IMR-90 (cell line): ENCODE measurements around the gene SCFD2.

Experiments used
- BHLHE40 ChIP-seq: fragments of 150-350 bp; IDR thresholded peaks from 2 replicates; pipeline ENCODE4 v1.6.1; 2016; ENCODE audit warnings: mild to moderate bottlenecking, low read depth, low read length
- CEBPB ChIP-seq: IDR thresholded peaks from 2 replicates; pipeline ENCODE4 v1.6.1; 2012; ENCODE audit warnings: low read depth, low read length, improper control_type of control experiment
- CTCF ChIP-seq: conservative IDR thresholded peaks from 2 replicates; pipeline ENCODE4 v1.5.1; 2012; ENCODE audit warnings: mild to moderate bottlenecking, low read depth, low read length, improper control_type of control experiment
- ELK1 ChIP-seq: fragments of 150-350 bp; IDR thresholded peaks from 2 replicates; pipeline ENCODE4 v1.6.1; 2016; ENCODE audit warnings: low read depth, mild to moderate bottlenecking, low read length, moderate library complexity, borderline replicate concordance
- MAFK ChIP-seq: IDR thresholded peaks from 2 replicates; pipeline ENCODE4 v1.6.1; 2012; ENCODE audit warnings: low read depth, low read length, improper control_type of control experiment
- MAZ ChIP-seq: IDR thresholded peaks from 2 replicates; pipeline ENCODE4 v1.6.1; 2012; ENCODE audit warnings: low read depth, mild to moderate bottlenecking, low read length, improper control_type of control experiment, moderate library complexity, borderline replicate concordance
- MXI1 ChIP-seq: IDR thresholded peaks from 2 replicates; pipeline ENCODE4 v1.6.1; 2012; ENCODE audit warnings: low read depth, mild to moderate bottlenecking, low read length, moderate library complexity, borderline replicate concordance
- NFE2L2 ChIP-seq: fragments of 150-350 bp; IDR thresholded peaks from 2 replicates; pipeline ENCODE4 v1.6.1; 2016; ENCODE audit warnings: low read depth, mild to moderate bottlenecking, low read length
- POLR2A ChIP-seq: IDR thresholded peaks from 2 replicates; pipeline ENCODE4 v1.6.1; 2012; ENCODE audit warnings: mild to moderate bottlenecking, low read depth, low read length
- RAD21 ChIP-seq: IDR thresholded peaks from 2 replicates; pipeline ENCODE4 v1.6.1; 2012; ENCODE audit warnings: low read length, improper control_type of control experiment
- RCOR1 ChIP-seq: IDR thresholded peaks from 2 replicates; pipeline ENCODE4 v1.6.1; 2012; ENCODE audit warnings: mild to moderate bottlenecking, low read length, improper control_type of control experiment; ENCODE audit not compliant: insufficient replicate concordance
- RFX5 ChIP-seq: IDR thresholded peaks from 2 replicates; pipeline ENCODE4 v1.8.0; 2012; ENCODE audit warnings: low read depth, mild to moderate bottlenecking, low read length, moderate library complexity
- SMC3 ChIP-seq: fragments of 150-350 bp; IDR thresholded peaks from 2 replicates; pipeline ENCODE4 v1.6.1; 2016; ENCODE audit warnings: low read depth, mild to moderate bottlenecking, antibody characterized with exemption, low read length, moderate library complexity
- USF2 ChIP-seq: fragments of 150-350 bp; IDR thresholded peaks from 2 replicates; pipeline ENCODE4 v1.6.1; 2017; ENCODE audit warnings: mild to moderate bottlenecking, antibody characterized with exemption, low read length, low read depth

- no peak for TF ChIP-seq MAZ
- TF ChIP-seq CTCF, result no peak
- TF ChIP-seq RAD21, result no peak
- no peak for TF ChIP-seq POLR2A
- no peak for TF ChIP-seq RFX5
- peak; percentile 82 for TF ChIP-seq MAFK
- TF ChIP-seq ELK1, result no peak
- no peak for TF ChIP-seq SMC3
- no peak for TF ChIP-seq RCOR1
- no peak for TF ChIP-seq CEBPB
- no peak for TF ChIP-seq USF2
- no peak for TF ChIP-seq MXI1
- no peak for TF ChIP-seq BHLHE40
- TF ChIP-seq NFE2L2, result peak; percentile 54
These were observed 265.2 kb downstream of the SCFD2 start for GRCh38 chr4:53100501-53101190.
